Measurements from ENCODE around the gene EPHB2. TPM values are rescaled to one million over a fixed set of nuclear protein-coding genes. Genes with fewer than 3 reads are reported as not detected.

Gene EPHB2
- polyA plus RNA-seq, 1 donor = 15.7 TPM

GRCh38 chr1:22722901-22723550, 12.4 kb downstream of the EPHB2 start:
- DNase-seq (ENCODE audit: low read depth) = no peak

GRCh38 chr1:22727873-22728272, 17.2 kb downstream of the EPHB2 start:
- DNase-seq (ENCODE audit: low read depth) = no peak

GRCh38 chr1:22728751-22729399, 18.2 kb downstream of the EPHB2 start:
- no peak for DNase-seq (ENCODE audit: low read depth)

GRCh38 chr1:22729400-22729773, 18.7 kb downstream of the EPHB2 start:
- no peak for DNase-seq (ENCODE audit: low read depth)

- DNase-seq (ENCODE audit: low read depth) = no peak
Observed at GRCh38 chr1:22729912-22730311, 19.3 kb downstream of the EPHB2 start.

GRCh38 chr1:22731924-22732720, 21.5 kb downstream of the EPHB2 start:
- no peak for DNase-seq (ENCODE audit: low read depth)

GRCh38 chr1:22733643-22734042, 23.0 kb downstream of the EPHB2 start:
- no peak for DNase-seq (ENCODE audit: low read depth)

- no peak for DNase-seq (ENCODE audit: low read depth)
Observed at GRCh38 chr1:22736501-22737080, 26.0 kb downstream of the EPHB2 start.

- DNase-seq (ENCODE audit: low read depth) = no peak
Observed at GRCh38 chr1:22737374-22738068, 26.9 kb downstream of the EPHB2 start.

GRCh38 chr1:22738069-22738435, 27.4 kb downstream of the EPHB2 start:
- DNase-seq (ENCODE audit: low read depth) = no peak

- no peak for DNase-seq (ENCODE audit: low read depth)
Observed at GRCh38 chr1:22738522-22738921, 27.9 kb downstream of the EPHB2 start.

- DNase-seq (ENCODE audit: low read depth) = no peak
Observed at GRCh38 chr1:22739648-22740385, 29.2 kb downstream of the EPHB2 start.

- no peak for DNase-seq (ENCODE audit: low read depth)
Observed at GRCh38 chr1:22741118-22741517, 30.5 kb downstream of the EPHB2 start.

GRCh38 chr1:22745669-22746585, 35.3 kb downstream of the EPHB2 start:
- DNase-seq (ENCODE audit: low read depth) = no peak

- DNase-seq (ENCODE audit: low read depth) = no peak
Observed at GRCh38 chr1:22747021-22747734, 36.5 kb downstream of the EPHB2 start.

- DNase-seq (ENCODE audit: low read depth) = no peak
Observed at GRCh38 chr1:22747735-22748073, 37.1 kb downstream of the EPHB2 start.

GRCh38 chr1:22749503-22749902, 38.9 kb downstream of the EPHB2 start:
- no peak for DNase-seq (ENCODE audit: low read depth)

- no peak for DNase-seq (ENCODE audit: low read depth)
Observed at GRCh38 chr1:22749919-22750684, 39.5 kb downstream of the EPHB2 start.

- DNase-seq (ENCODE audit: low read depth) = no peak
Observed at GRCh38 chr1:22750685-22751051, 40.0 kb downstream of the EPHB2 start.

Measured in forelimb muscle (tissue), 1 donor.